IPS-15b (cell line): ENCODE results near the gene SIRPD.
"Not testable (repeated sequence)": the region's sequence is repeated elsewhere in the genome, so short reads cannot be mapped to it uniquely, and the experiment has no call there.

Experiments
- H3K27me3 ChIP-seq: one replicate; pipeline ENCODE4 v1.6.1; 2013; ENCODE audit warnings: low read length; ENCODE audit not compliant: control insufficient read depth, insufficient read depth
- H3K36me3 ChIP-seq: one replicate; pipeline ENCODE4 v1.6.1; 2013; ENCODE audit warnings: low read length; ENCODE audit not compliant: control insufficient read depth, insufficient read depth
- H3K4me1 ChIP-seq: one replicate; pipeline ENCODE4 v1.6.1; 2013; ENCODE audit warnings: mild to moderate bottlenecking, low read length; ENCODE audit not compliant: control insufficient read depth, insufficient read depth
- H3K4me3 ChIP-seq: one replicate; pipeline ENCODE4 v1.5.1; 2013; ENCODE audit warnings: low read depth, low read length
- H3K9ac ChIP-seq: one replicate; pipeline ENCODE4 v1.6.1; 2013; ENCODE audit warnings: low read depth, mild to moderate bottlenecking, low read length
- H3K9me3 ChIP-seq: one replicate; pipeline ENCODE4 v1.6.1; 2013; ENCODE audit warnings: mild to moderate bottlenecking, low read length; ENCODE audit not compliant: control insufficient read depth, insufficient read depth

SIRPD gene

DNA sequence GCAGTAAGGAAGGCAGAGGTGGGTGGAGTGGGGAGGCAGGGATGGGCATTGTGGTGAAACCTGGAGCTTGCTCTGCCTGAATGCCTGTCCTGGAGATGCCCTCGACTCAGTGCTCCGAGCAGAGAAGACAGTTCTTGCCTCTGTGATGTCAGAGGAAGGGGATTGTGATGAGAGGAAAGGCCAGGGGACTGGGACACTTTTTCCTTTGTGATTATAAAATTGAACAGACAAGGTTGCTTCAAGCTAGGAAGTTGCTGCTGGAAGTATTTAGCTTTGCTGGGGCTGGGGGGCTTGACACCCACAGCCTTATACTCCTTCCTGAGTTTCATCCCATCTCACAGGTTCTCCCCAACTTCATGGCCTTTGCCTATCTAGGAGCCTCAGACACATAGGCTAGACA lies at the start of gene SIRPD:
SIRPD (minus strand) TSS at position 101 of the 400 bp plus-strand sequence; CDS start at position 49, 52 bp downstream.
- Histone ChIP-seq H3K9ac (no peak within 1 kb of the TSS), H3K36me3 (no peaks in the 10 kb centered on the region), H3K9me3 (no peaks in the 10 kb centered on the region), H3K4me1 (no peaks in the 10 kb centered on the region), H3K27me3 (no peaks in the 10 kb centered on the region), H3K4me3 (no peak within 1 kb of the TSS)

DNA sequence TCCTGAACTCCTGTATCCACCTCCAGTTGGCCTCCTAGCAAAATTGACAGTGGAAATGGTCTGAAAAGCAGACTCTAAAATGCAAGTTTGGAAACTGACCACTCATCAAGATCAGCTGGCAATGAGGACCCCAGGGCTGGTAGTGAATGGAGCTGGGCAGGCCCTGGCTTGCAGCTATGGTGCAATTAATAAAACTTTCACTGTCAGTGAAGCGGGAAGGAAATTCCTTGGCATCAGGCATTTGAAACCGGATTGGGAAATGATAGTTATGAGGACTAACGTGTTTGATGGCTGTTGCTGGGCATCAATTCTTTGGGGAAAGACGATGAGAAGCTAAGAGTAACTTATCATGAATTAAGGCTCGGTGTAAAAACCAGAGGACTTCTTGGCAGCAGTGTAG lies 43.2 kb upstream of the SIRPD start:
- H3K27me3 ChIP-seq = no peaks in the 10 kb centered on the region
- H3K9me3 ChIP-seq = no peaks in the 10 kb centered on the region
- H3K36me3 ChIP-seq = no peaks in the 10 kb centered on the region
- H3K4me3 ChIP-seq = no peak overlapping the region
- H3K9ac ChIP-seq = no peak overlapping the region
- no peaks in the 10 kb centered on the region for H3K4me1 ChIP-seq

DNA sequence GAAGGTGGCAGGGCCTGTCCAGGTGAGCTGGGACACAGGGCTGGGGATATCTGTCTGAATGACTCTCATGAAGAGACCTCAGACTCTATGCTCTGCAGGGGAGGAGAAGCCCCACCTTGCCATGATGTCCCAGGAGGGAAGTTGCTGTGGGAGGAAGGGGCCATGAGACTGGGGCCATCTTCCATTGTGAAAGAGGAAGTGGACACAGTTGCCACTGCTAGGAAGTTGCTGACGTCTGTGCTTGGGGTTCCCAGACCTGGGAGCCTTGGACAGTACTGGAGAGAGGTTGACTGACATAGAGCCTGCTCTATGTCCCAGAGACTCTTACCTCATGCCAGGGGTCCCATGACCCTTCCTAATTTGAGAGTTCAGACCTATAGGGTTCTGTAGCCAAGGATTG lies 37.8 kb upstream of the SIRPD start:
- Histone ChIP-seq H3K9me3 (no peaks in the 10 kb centered on the region), H3K36me3 (no peaks in the 10 kb centered on the region), H3K4me3 (no peak overlapping the region), H3K9ac (no peak overlapping the region), H3K4me1 (no peaks in the 10 kb centered on the region), H3K27me3 (no peaks in the 10 kb centered on the region)

DNA sequence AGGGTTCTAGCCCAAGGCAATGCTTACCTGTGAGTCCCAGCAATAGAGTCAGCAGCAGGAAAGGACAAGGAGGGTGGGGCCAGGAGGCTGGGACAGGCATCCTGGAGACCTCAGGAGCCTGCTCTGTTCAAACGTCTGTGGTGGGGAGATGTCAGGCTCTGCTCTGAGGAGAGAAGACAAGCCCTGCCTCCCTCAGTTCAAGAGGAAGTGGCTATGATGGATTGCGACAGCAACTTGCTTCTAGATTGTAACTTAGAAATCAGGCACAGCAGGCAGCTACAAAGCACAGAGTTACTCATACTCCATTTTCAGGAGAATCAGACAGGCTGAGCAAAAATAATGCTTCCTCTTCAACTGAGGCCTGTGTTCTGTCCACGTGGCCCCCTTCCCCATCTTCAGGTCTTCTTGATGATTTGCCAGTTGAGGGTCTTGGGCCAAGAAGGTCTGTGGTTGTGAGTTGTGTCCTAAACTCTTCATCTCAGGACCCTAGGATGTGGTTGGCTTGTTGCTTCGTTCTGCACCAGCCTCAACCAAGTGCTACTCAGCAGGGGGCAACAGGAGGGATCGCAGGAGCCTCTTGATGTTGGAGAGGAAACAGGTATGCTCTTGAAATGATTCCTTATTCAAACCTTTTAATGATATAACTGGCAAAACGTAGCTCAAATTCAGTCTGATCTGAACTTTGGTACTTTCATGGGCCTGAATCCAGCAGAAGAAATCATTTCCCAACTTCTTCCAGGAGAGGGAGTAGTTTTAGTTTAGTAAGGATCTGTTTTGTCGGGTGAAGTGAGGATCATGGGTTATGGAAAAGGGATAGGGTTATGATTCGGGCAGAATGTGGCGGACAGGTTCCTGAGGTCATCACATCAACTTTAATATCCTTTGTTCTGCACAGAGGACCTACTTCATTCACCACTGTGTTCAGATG lies 31.3 kb upstream of the SIRPD start:
- no peak overlapping the region for H3K9ac ChIP-seq
- H3K4me3 ChIP-seq = no peak overlapping the region
- H3K36me3 ChIP-seq = no peaks in the 10 kb centered on the region
- no peaks in the 10 kb centered on the region for H3K9me3 ChIP-seq
- H3K4me1 ChIP-seq = no peaks in the 10 kb centered on the region
- H3K27me3 ChIP-seq = no peaks in the 10 kb centered on the region

DNA sequence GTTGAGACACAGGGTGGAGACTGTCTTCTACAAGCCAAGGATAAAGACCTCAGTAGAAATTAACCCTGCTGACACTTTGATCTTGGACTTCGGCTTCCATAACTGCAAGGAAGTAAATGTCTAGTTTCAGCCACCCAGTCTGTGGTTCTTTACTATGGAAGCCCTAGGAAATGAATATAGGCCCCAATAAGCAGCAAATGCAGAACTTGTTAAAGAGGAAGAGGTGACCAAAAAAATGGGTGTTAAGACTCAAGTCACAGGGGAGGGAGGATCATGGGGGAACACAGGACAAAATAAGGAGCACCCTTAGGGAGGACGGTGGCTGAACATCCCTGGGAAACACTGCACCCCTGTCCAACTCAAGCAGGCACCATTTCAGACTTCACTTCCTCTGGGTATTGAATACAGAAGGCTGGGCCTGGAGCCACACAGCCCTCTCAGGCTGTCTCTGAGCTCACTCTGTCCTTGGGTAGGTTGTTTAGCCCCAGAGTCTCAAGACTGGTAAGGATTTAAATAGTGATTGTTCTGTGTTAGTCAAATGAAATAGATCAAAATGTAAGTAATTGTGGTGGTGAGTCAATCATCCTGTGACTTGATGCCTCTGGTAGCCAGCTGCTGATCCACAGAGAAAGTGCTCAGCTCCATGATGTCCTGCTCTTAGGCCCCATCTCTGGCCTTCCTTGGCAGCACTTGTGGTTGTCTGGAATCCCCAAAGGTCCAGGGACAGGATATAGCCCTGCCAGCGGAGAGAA lies 30.5 kb upstream of the SIRPD start:
- H3K4me1 ChIP-seq = no peaks in the 10 kb centered on the region
- H3K9me3 ChIP-seq = no peaks in the 10 kb centered on the region
- no peaks in the 10 kb centered on the region for H3K27me3 ChIP-seq
- H3K4me3 ChIP-seq = no peak overlapping the region
- no peaks in the 10 kb centered on the region for H3K36me3 ChIP-seq
- no peak overlapping the region for H3K9ac ChIP-seq

DNA sequence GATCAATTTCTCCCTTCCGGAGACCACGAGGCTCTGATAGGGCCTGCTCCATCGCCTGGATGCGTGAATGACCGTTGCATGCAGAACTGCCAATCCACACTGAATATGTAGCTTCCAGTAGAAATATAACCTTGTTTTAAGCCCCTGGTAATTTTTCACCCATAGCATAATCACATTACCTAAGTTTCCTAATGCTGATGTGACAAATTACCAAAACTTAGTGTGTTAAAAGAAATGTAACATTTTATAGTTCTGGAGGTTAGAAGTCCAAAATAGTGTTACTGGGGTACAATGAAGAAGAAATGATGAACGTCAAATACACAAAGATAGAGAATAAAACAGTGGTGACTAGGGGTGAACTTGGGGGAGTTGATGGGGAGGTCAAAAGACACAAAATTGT lies 22.0 kb upstream of the SIRPD start:
- Histone ChIP-seq H3K36me3 (no peaks in the 10 kb centered on the region), H3K9me3 (no peaks in the 10 kb centered on the region), H3K4me3 (no peak overlapping the region), H3K27me3 (no peaks in the 10 kb centered on the region), H3K4me1 (no peaks in the 10 kb centered on the region), H3K9ac (no peak overlapping the region)

DNA sequence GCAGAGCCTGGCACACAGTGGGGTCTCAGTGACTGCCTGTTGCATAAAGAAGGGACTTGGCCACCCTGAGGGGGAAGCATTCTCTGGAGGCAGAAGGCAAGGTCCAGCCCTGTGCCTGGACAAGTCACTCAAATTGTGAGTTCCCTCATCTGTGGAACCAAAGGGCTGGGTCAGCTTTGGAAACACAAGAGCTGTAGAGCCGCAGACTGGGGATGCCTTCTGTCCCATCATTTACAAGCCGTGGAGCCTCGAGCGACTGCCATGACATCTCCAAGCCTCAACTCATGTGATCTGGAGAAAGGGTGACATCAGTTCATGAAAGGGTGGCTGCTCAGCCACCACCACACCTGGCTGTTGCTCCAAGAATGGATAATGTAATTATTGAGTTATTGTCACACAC lies 20.4 kb upstream of the SIRPD start:
- H3K4me1 ChIP-seq = no peaks in the 10 kb centered on the region
- no peak overlapping the region for H3K9ac ChIP-seq
- H3K27me3 ChIP-seq = no peaks in the 10 kb centered on the region
- H3K9me3 ChIP-seq = no peaks in the 10 kb centered on the region
- no peak overlapping the region for H3K4me3 ChIP-seq
- no peaks in the 10 kb centered on the region for H3K36me3 ChIP-seq

DNA sequence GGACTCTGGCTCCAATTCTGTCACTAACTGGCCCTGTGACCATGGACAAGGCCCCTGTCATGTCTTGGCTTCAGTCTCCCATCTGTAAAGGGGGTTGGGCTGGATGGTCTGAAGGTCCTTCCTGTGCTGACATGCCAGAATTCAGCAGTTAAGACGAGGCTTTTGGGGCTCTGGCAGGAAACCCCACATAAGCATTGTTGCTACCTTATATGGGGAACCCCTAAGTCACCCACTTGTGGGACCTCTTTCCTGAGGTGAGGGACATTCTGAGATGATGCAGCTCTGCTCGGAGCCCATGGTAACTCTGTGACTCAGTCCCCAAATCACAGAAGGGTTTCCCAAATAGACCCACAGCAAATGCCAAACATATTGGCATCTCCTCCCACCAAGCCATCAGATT lies 19.8 kb upstream of the SIRPD start:
- not testable (repeated sequence) for H3K4me1 ChIP-seq, H3K27me3 ChIP-seq, H3K9me3 ChIP-seq

DNA sequence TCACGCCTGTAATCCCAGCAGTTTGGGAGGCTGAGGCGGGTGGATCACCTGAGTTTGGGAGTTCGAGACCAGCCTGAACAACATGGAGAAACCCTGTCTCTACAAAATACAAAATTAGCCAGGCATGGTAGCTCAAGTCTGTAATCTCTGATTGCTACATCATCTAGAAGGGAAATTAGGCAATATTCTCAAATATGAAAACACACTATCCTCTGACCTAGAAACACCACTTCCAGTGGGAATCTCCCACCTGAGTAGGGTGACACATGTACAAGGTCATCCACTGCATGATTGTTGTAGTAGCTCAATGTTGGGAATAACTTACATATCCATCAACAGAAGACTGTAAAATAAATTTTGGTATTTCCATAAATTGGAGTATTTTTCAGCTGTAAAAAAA lies 19.1 kb upstream of the SIRPD start:
- H3K36me3 ChIP-seq = no peaks in the 10 kb centered on the region
- no peaks in the 10 kb centered on the region for H3K4me1 ChIP-seq
- H3K4me3 ChIP-seq = no peak overlapping the region
- H3K27me3 ChIP-seq = no peaks in the 10 kb centered on the region
- H3K9me3 ChIP-seq = no peaks in the 10 kb centered on the region
- no peak overlapping the region for H3K9ac ChIP-seq

More for the DNA sequence above, 19.8 kb upstream of the SIRPD start:
- not testable (repeated sequence) for H3K4me3 ChIP-seq, H3K36me3 ChIP-seq, H3K9ac ChIP-seq

DNA sequence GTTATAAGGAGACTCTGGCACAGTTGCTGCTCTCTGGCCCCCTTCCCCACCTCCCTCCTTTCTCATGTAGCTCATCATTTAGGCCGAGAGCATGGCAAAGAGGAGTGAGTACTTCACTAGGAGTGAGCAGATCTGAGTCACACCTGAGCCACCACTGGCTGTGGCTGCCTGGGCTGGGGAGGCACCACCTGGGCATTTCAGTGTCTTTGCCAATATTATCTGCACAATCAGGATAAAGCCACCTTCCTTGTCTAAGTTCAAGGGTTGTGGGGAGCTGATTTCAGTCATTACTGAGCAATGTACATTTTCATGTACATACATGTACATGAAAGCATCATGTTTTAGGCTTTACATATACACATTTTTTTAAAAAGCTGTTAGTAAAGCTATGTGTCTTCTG lies 18.5 kb upstream of the SIRPD start:
- not testable (repeated sequence) for H3K4me3 ChIP-seq, H3K9me3 ChIP-seq, H3K27me3 ChIP-seq, H3K9ac ChIP-seq, H3K36me3 ChIP-seq, H3K4me1 ChIP-seq

DNA sequence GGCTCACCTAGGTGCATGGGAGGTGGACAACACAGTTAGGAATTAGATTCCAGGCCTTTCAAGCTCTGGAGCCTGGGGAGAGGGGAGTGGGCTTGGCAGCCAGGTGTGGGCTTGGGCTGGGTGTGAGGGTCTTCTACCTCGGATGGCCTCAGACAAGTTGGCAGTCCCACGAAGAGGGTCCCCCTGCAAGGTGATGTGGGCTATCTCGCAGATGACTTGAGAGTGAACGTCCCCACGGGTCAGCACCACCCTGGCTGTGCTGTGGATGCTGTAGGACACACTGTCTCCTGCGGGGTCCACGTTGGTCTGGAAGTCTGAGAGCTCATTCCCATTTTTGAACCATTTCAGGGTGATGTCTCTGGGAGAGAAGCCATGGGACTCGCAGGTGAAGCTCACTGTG lies 14.1 kb upstream of the SIRPD start:
- not testable (repeated sequence) for H3K27me3 ChIP-seq, H3K9me3 ChIP-seq, H3K4me3 ChIP-seq, H3K9ac ChIP-seq, H3K4me1 ChIP-seq, H3K36me3 ChIP-seq

DNA sequence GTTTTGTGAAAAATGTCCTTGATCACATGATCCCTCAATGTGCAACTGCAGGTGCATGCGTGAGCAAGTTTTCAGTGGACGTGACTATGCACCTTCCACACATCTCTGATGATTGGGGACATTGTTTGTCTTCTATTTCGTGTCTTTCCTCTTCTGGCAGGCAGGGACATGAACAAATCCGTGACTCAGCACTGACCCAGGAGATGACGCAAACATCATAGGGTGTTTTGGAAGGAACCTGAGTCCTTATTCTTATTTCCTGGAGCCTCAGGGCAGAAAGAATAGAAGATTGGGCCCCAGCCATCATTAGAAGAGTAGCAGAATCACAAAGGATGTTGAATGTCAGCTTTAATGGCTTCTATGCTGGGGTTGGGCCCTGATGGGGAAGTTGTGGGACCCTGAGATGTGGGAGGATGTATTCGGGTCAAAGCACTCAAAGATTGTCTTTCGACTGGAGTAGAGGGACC lies 11.9 kb upstream of the SIRPD start:
- Histone ChIP-seq H3K9me3 (no peaks in the 10 kb centered on the region), H3K9ac (no peak overlapping the region), H3K4me3 (no peak overlapping the region), H3K27me3 (no peaks in the 10 kb centered on the region), H3K36me3 (no peaks in the 10 kb centered on the region), H3K4me1 (no peaks in the 10 kb centered on the region)
